HK-2 (cell line): Measurements from ENCODE around the gene NUDT7.

Experiments used
- DNase-seq: peaks from one replicate; pipeline ENCODE4 v3.0.0-alpha.2; 2018; ENCODE audit not compliant: unreplicated experiment

Gene NUDT7

GRCh38 chr16:77722309-77723107 lies at the start of gene NUDT7:
Gene NUDT7 (plus strand): TSS chr16:77722514. CDS start chr16:77722583, 69 bp downstream.
- DNase-seq: peak; percentile 98

GRCh38 chr16:77674888-77675287 lies 47.4 kb upstream of the NUDT7 start:
- no peak for DNase-seq

GRCh38 chr16:77675464-77676324 lies 46.6 kb upstream of the NUDT7 start:
- peak; percentile 57 for DNase-seq

- DNase-seq: no peak
Observed at GRCh38 chr16:77677129-77677528, 45.2 kb upstream of the NUDT7 start.

GRCh38 chr16:77679391-77679790 lies 42.9 kb upstream of the NUDT7 start:
- no peak for DNase-seq

GRCh38 chr16:77679901-77680300 lies 42.4 kb upstream of the NUDT7 start:
- no peak for DNase-seq

GRCh38 chr16:77680496-77680895 lies 41.8 kb upstream of the NUDT7 start:
- DNase-seq: no peak

- no peak for DNase-seq
Observed at GRCh38 chr16:77682586-77682985, 39.7 kb upstream of the NUDT7 start.

GRCh38 chr16:77683397-77684180 lies 38.7 kb upstream of the NUDT7 start:
- no peak for DNase-seq

GRCh38 chr16:77684181-77684526 lies 38.2 kb upstream of the NUDT7 start:
- no peak for DNase-seq

GRCh38 chr16:77686385-77686784 lies 35.9 kb upstream of the NUDT7 start:
- no peak for DNase-seq

- DNase-seq: no peak
Observed at GRCh38 chr16:77689971-77690370, 32.3 kb upstream of the NUDT7 start.

- no peak for DNase-seq
Observed at GRCh38 chr16:77690416-77690815, 31.9 kb upstream of the NUDT7 start.

- DNase-seq: no peak
Observed at GRCh38 chr16:77692612-77693011, 29.7 kb upstream of the NUDT7 start.

- no peak for DNase-seq
Observed at GRCh38 chr16:77696149-77696548, 26.2 kb upstream of the NUDT7 start.

GRCh38 chr16:77700846-77701245 lies 21.5 kb upstream of the NUDT7 start:
- no peak for DNase-seq

- DNase-seq: no peak
Observed at GRCh38 chr16:77705351-77705750, 17.0 kb upstream of the NUDT7 start.

GRCh38 chr16:77711179-77711578 lies 11.1 kb upstream of the NUDT7 start:
- no peak for DNase-seq

GRCh38 chr16:77711775-77712174 lies 10.5 kb upstream of the NUDT7 start:
- DNase-seq: no peak

GRCh38 chr16:77715145-77715544 lies 7.2 kb upstream of the NUDT7 start:
- no peak for DNase-seq

- no peak for DNase-seq
Observed at GRCh38 chr16:77721752-77722308, 484 bp upstream of the NUDT7 start.

GRCh38 chr16:77723108-77723514 lies 797 bp downstream of the NUDT7 start:
- DNase-seq: no peak
